Erythroblast (primary cell): ENCODE data around the gene MLST8.

Source experiments
- GATA1 ChIP-seq: IDR thresholded peaks from 2 replicates; pipeline ENCODE4 v1.6.1; 2011; ENCODE audit warnings: low read depth, mild to moderate bottlenecking, control low read depth, low read length, moderate library complexity
- POLR2A ChIP-seq: IDR thresholded peaks from 2 replicates; pipeline ENCODE4 v1.6.1; 2011; ENCODE audit warnings: mild to moderate bottlenecking, low read length

- TF ChIP-seq POLR2A (no peak), GATA1 (no peak)
Measured at GRCh38 chr16:2230376-2230775, 25.1 kb downstream of the MLST8 start.
